CD14-positive monocyte (primary cell): ENCODE results near the gene ABCC4. TPM values are rescaled to one million over a fixed set of nuclear protein-coding genes. Genes with fewer than 3 reads are reported as not detected.

ENCODE experiments used
- DNase-seq, 3 donors: peaks; one replicate each; pipeline ENCODE4 v3.0.0-alpha.2; 2011 to 2022
- H2AFZ ChIP-seq: 2 replicates; pipeline ENCODE4 v1.6.0; 2012; ENCODE audit warnings: mild to moderate bottlenecking, low read depth, low read length, inconsistent platforms; ENCODE audit not compliant: insufficient read depth, poor library complexity, severe bottlenecking
- H3K27ac ChIP-seq, 2 donors: 1 replicate in 1 of 2; 2 replicates in 1 of 2; pipeline ENCODE4 v1.5.1; 2012 to 2013; ENCODE audit warnings: low read length in 2 of 2, control low read depth in 1 of 2, inconsistent platforms in 1 of 2, low read depth in 1 of 2, mild to moderate bottlenecking in 1 of 2
- H3K27me3 ChIP-seq, 2 donors: one replicate each; pipeline versions ENCODE4 v1.6.0 to v1.6.1; 2011 to 2013; ENCODE audit warnings: low read length in 2 of 2; ENCODE audit not compliant: control insufficient read depth in 2 of 2, insufficient read depth in 2 of 2
- H3K36me3 ChIP-seq, 2 donors: replicated peaks in 1 of 2; 1 replicate in 1 of 2; 2 replicates in 1 of 2; pipeline versions ENCODE4 v1.5.1 to v1.6.1; 2012 to 2013; ENCODE audit warnings: low read length in 2 of 2, control low read depth in 1 of 2, inconsistent platforms in 1 of 2, mild to moderate bottlenecking in 1 of 2; ENCODE audit not compliant: insufficient read depth in 2 of 2, control insufficient read depth in 1 of 2
- H3K4me1 ChIP-seq, 2 donors: 1 replicate in 1 of 2; 2 replicates in 1 of 2; pipeline versions ENCODE4 v1.5.1 to v1.6.1; 2012 to 2013; ENCODE audit warnings: low read length in 2 of 2, control low read depth in 1 of 2, inconsistent platforms in 1 of 2, mild to moderate bottlenecking in 1 of 2, moderate library complexity in 1 of 2; ENCODE audit not compliant: insufficient read depth in 2 of 2, control insufficient read depth in 1 of 2
- H3K4me2 ChIP-seq: replicated peaks from 2 replicates; pipeline ENCODE3; 2012; ENCODE audit warnings: low read length, moderate library complexity, mild to moderate bottlenecking; ENCODE audit not compliant: poor library complexity, severe bottlenecking; ENCODE audit errors: extremely low read depth
- H3K4me3 ChIP-seq, 3 experiments: fragments of 200-600 bp in 1 of 3; sonication (generic) in 1 of 3; replicated peaks in 1 of 3; 1 replicate in 2 of 3; 2 replicates in 1 of 3; pipeline ENCODE4 v1.5.1; 2011 to 2013; ENCODE audit warnings: low read length in 3 of 3, mild to moderate bottlenecking in 3 of 3, control low read depth in 2 of 3, low read depth in 2 of 3, inconsistent platforms in 1 of 3, moderate library complexity in 1 of 3
- H3K79me2 ChIP-seq: 2 replicates; pipeline ENCODE4 v1.6.0; 2012; ENCODE audit warnings: mild to moderate bottlenecking, control low read depth, inconsistent platforms, low read length, moderate library complexity; ENCODE audit not compliant: insufficient read depth
- H3K9ac ChIP-seq: 2 replicates; pipeline ENCODE4 v1.6.0; 2017; ENCODE audit warnings: low read length, mild to moderate bottlenecking; ENCODE audit not compliant: insufficient read depth, poor library complexity, severe bottlenecking
- H3K9me3 ChIP-seq, 2 donors: replicated peaks in 1 of 2; 1 replicate in 1 of 2; 2 replicates in 1 of 2; pipeline versions ENCODE4 v1.5.1 to v1.6.1; 2012 to 2013; ENCODE audit warnings: low read length in 2 of 2, control low read depth in 1 of 2; ENCODE audit not compliant: control insufficient read depth in 1 of 2, insufficient read depth in 1 of 2
- H4K20me1 ChIP-seq: 2 replicates; pipeline ENCODE4 v1.6.0; 2012; ENCODE audit warnings: mild to moderate bottlenecking, low read length, control low read depth, moderate library complexity; ENCODE audit not compliant: insufficient read depth
- H3K27ac Mint-ChIP-seq, 7 donors: one replicate each; pipeline ENCODE4 v1.8.0; 2020; ENCODE audit warnings: mild to moderate bottlenecking in 7 of 7, mixed read lengths in 7 of 7, moderate library complexity in 6 of 7, inconsistent platforms in 2 of 7
- H3K27me3 Mint-ChIP-seq, 3 donors: one replicate each; pipeline ENCODE4 v1.8.0; 2021 to 2022; ENCODE audit warnings: low read depth in 3 of 3, mild to moderate bottlenecking in 3 of 3, mixed read lengths in 3 of 3, moderate library complexity in 3 of 3, inconsistent platforms in 1 of 3
- H3K36me3 Mint-ChIP-seq, 2 donors: one replicate each; pipeline ENCODE4 v1.8.0; 2020; ENCODE audit warnings: mixed read lengths in 2 of 2, inconsistent platforms in 1 of 2, mild to moderate bottlenecking in 1 of 2
- H3K4me1 Mint-ChIP-seq: one replicate; pipeline ENCODE4 v1.8.0; 2020; ENCODE audit warnings: mild to moderate bottlenecking, mixed read lengths
- H3K4me3 Mint-ChIP-seq, 2 donors: one replicate each; pipeline ENCODE4 v1.8.0; 2020; ENCODE audit warnings: mild to moderate bottlenecking in 2 of 2, mixed read lengths in 2 of 2, moderate library complexity in 1 of 2
- H3K9me3 Mint-ChIP-seq, 7 donors: one replicate each; pipeline ENCODE4 v1.8.0; 2020 to 2022; ENCODE audit warnings: mixed read lengths in 7 of 7, mild to moderate bottlenecking in 6 of 7, moderate library complexity in 6 of 7, inconsistent platforms in 2 of 7
- CTCF ChIP-seq: fragments of 200-600 bp; IDR thresholded peaks from one replicate; pipeline ENCODE4 v1.8.0; 2022; ENCODE audit warnings: antibody characterized with exemption, mild to moderate bottlenecking
- WGBS: methylation state at CpG from one replicate; pipeline ENCODE4 v1.1.5; 2013; ENCODE audit warnings: missing lambda C conversion rate; ENCODE audit not compliant: insufficient coverage; 5-methylcytosine and 5-hydroxymethylcytosine counted together
- intact Hi-C, 2 donors: fragments of 100-400 bp; cut with micrococcal nuclease; formaldehyde crosslinking; loops; one replicate each; pipeline versions ENCODE4 v1.15.0 to v1.15.1; 2023
- polyA plus RNA-seq, 3 donors: library from polyadenylated mRNA; depleted of rRNA in 1 of 3; unstranded in 2 of 3; stranded (reverse) in 1 of 3; fragments of 300-500 nt in 2 of 3; fragments of >200 nt in 1 of 3; fragmentation: Illumina TruSeq in 2 of 3; gene quantifications; 1 replicate in 2 of 3; 2 replicates in 1 of 3; pipeline ENCODE4 v1.2.3, GENCODE V29; 2012 to 2021

ABCC4 gene
- polyA plus RNA-seq, 3 donors: 0.96 to 2.5 (median 1.7) TPM

DNA sequence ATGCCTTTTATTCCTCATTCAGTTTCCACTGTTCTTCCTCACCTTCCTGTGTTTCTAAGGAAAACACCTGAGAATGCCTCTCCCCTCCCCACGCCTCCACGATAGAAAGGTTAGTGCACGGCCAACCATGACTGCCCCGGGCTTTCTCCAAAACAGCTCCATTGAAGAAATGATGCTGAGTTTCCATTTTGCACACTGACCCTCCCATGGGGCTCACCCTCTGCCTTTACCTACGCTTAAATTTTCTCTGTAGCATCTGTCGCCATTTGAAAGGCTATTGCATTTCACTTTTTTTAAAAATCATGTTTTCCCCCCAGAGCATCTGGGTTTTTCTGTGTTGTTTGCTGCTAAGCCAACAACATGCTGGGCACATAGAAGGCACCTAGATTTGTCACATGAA, 48.2 kb downstream of the ABCC4 start:
- Histone ChIP-seq H4K20me1 (no peaks in the 10 kb centered on the region), H3K4me2 (no peak overlapping the region), H3K27ac (no peak overlapping the region), H3K36me3 (no peaks in the 10 kb centered on the region), H3K9me3 (no peaks in the 10 kb centered on the region), H3K79me2 (no peaks in the 10 kb centered on the region), H3K9ac (no peak overlapping the region), H3K4me3 (no peak overlapping the region), H3K27me3 (no peaks in the 10 kb centered on the region), H2AFZ (no peak overlapping the region), H3K4me1 (no peaks in the 10 kb centered on the region)
- Mint-ChIP-seq H3K36me3 (no peaks in the 10 kb centered on the region), H3K27ac (no peak overlapping the region), H3K9me3 (no peaks in the 10 kb centered on the region), H3K4me1 (peaks cover 2% of the 10 kb centered on the region), H3K4me3 (no peak overlapping the region), H3K27me3 (peaks cover 0 to 2% (median 0%) of the 10 kb centered on the region in 3 donors)
- intact Hi-C loops: no loop called here
- no peak for DNase-seq
- TF ChIP-seq CTCF: no peak
- WGBS: 95% methylated on average over 6 of the region's 6 CpGs

DNA sequence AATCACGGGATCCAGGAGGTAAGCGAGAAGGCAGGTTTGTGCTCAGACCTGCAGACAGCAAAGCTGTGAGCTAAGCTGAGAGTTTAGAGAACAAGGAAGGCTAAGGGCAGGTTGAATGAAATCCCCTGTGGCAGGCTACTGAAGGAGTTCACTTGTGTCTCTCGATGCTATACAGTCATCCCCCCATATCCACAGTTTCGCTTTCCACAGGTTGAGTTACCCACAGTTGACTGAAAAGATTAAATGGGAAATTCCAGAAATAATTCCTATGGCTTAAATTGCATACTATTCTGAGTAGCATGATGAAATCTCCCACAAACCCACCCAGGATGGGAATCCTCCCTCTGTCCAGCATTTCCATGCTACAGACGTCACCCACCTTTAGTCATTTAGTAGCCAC, 49.6 kb downstream of the ABCC4 start:
- H3K9ac ChIP-seq: no peak overlapping the region
- Mint-ChIP-seq H3K4me3 (no peak overlapping the region), H3K9me3 (no peaks in the 10 kb centered on the region), H3K27ac (no peak overlapping the region), H3K27me3 (peaks cover 0 to 2% (median 0%) of the 10 kb centered on the region in 3 donors), H3K4me1 (peaks cover 5% of the 10 kb centered on the region), H3K36me3 (peaks cover 0 to 3% of the 10 kb centered on the region in 2 donors)
- H3K9me3 ChIP-seq: no peaks in the 10 kb centered on the region
- no peaks in the 10 kb centered on the region for H3K36me3 ChIP-seq
- H3K27ac ChIP-seq: no peak overlapping the region
- TF ChIP-seq CTCF: no peak
- H3K4me2 ChIP-seq: no peak overlapping the region
- H4K20me1 ChIP-seq: no peaks in the 10 kb centered on the region
- H2AFZ ChIP-seq: no peak overlapping the region
- no peaks in the 10 kb centered on the region for H3K4me1 ChIP-seq
- no peak overlapping the region for H3K4me3 ChIP-seq
- no peaks in the 10 kb centered on the region for H3K79me2 ChIP-seq
- intact Hi-C loops: no loop called here
- 93% methylated on average over 2 of the region's 5 CpGs for WGBS
- DNase-seq: no peak
- no peaks in the 10 kb centered on the region for H3K27me3 ChIP-seq
